Nephron progenitor cell (in vitro differentiated cells): ENCODE measurements around the gene GSTO2.

Source experiments
- DNase-seq: peaks from one replicate; pipeline ENCODE4 v3.0.0; 2021
- H3K27ac Mint-ChIP-seq: 2 replicates; pipeline ENCODE4 v1.8.0; 2021; ENCODE audit warnings: mild to moderate bottlenecking, moderate library complexity, mixed read lengths
- H3K27me3 Mint-ChIP-seq: 2 replicates; pipeline ENCODE4 v1.8.0; 2021; ENCODE audit warnings: mild to moderate bottlenecking, low read depth, mixed read lengths; ENCODE audit not compliant: poor library complexity
- H3K36me3 Mint-ChIP-seq: 2 replicates; pipeline ENCODE4 v1.8.0; 2021; ENCODE audit warnings: low read depth, mixed read lengths
- H3K4me1 Mint-ChIP-seq: 2 replicates; pipeline ENCODE4 v1.8.0; 2021; ENCODE audit warnings: mixed read lengths
- H3K4me3 Mint-ChIP-seq: 2 replicates; pipeline ENCODE4 v1.8.0; 2021; ENCODE audit warnings: mild to moderate bottlenecking, moderate library complexity, mixed read lengths
- H3K9me3 Mint-ChIP-seq: 2 replicates; pipeline ENCODE4 v1.8.0; 2021; ENCODE audit warnings: mild to moderate bottlenecking, moderate library complexity, mixed read lengths
- TF ChIP-seq, protein P1 (sequence below): fragments of 200-600 bp; sonication (generic); IDR thresholded peaks from 2 replicates; pipeline ENCODE4 v1.5.0; 2021; ENCODE audit warnings: antibody characterized with exemption

The GSTO2 gene

DNA sequence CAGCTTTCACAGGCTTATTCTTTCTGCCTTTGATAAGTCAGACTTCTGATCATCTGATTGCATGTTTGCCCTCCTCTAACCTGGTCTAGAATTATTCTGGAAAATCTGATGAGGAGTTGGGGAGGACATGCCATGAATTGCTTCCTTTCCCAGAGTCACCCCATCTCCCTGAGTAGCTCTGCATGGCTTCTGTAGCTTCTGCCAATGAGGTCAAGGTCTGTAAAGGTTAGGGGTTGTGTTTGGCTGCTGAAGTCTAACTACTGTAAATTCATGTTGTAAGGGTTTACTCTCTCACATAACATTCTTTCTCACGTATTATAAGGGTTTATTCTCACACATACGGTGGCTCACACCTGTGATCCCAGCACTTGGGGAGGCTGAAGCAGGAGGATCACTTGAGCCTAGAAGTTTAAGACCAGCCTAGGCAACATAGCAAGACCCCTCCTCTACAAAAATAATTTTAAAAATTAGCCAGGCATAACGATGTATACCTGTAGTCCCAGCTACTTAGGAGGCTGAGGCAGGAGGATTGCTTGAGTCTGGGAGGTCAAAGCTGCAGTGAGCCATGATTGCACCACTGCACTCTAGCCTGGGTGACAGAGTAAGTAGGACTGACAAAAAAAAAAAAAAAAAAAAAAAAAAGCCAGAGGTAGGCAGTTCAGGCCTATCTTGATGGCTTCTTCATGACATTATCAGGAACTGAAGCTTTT is 10.7 kb downstream of the GSTO2 start:
- DNase-seq, result no peak
- Mint-ChIP-seq H3K27ac (no peak overlapping the region), H3K4me3 (no peak overlapping the region), H3K4me1 (no peaks in the 10 kb centered on the region), H3K27me3 (peaks cover 18% of the 10 kb centered on the region), H3K36me3 (no peaks in the 10 kb centered on the region), H3K9me3 (no peaks in the 10 kb centered on the region)
- TF ChIP-seq, protein P1, sequence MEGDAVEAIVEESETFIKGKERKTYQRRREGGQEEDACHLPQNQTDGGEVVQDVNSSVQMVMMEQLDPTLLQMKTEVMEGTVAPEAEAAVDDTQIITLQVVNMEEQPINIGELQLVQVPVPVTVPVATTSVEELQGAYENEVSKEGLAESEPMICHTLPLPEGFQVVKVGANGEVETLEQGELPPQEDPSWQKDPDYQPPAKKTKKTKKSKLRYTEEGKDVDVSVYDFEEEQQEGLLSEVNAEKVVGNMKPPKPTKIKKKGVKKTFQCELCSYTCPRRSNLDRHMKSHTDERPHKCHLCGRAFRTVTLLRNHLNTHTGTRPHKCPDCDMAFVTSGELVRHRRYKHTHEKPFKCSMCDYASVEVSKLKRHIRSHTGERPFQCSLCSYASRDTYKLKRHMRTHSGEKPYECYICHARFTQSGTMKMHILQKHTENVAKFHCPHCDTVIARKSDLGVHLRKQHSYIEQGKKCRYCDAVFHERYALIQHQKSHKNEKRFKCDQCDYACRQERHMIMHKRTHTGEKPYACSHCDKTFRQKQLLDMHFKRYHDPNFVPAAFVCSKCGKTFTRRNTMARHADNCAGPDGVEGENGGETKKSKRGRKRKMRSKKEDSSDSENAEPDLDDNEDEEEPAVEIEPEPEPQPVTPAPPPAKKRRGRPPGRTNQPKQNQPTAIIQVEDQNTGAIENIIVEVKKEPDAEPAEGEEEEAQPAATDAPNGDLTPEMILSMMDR, result no peak

- Mint-ChIP-seq H3K27me3 (peaks cover 5% of the 10 kb centered on the region), H3K9me3 (no peaks in the 10 kb centered on the region), H3K4me1 (no peaks in the 10 kb centered on the region), H3K4me3 (no peak overlapping the region), H3K36me3 (no peaks in the 10 kb centered on the region), H3K27ac (no peak overlapping the region)
- no peak for DNase-seq
- TF ChIP-seq, protein P1, result no peak
Measured at GRCh38 chr10:104281694-104282093, 12.7 kb downstream of the GSTO2 start.

GRCh38 chr10:104284846-104285245 is 15.9 kb downstream of the GSTO2 start:
- Mint-ChIP-seq H3K27me3 (peaks cover 13% of the 10 kb centered on the region), H3K4me3 (no peak overlapping the region), H3K27ac (no peak overlapping the region), H3K36me3 (no peaks in the 10 kb centered on the region), H3K9me3 (no peaks in the 10 kb centered on the region), H3K4me1 (no peaks in the 10 kb centered on the region)
- TF ChIP-seq, protein P1, result no peak
- DNase-seq, result no peak

DNA sequence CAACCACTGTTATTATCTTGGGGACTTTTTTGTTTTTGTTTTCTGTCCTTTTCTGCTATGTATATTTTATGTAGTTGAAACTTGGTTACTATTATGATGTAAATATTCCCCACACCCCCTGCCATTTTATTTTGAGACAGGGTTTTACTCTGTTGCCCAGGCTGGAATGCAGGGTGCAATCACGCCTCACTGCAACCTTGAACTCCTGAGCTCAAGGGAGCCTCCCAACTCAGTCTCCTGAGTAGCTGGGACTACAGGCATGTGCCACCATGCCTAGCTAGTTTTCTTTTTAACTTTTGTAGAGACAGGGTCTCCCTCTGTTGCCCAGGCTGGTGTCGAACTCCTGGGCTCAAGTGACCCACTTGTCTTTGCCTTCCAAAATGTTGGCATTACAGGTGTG is 18.0 kb downstream of the GSTO2 start:
- Mint-ChIP-seq H3K9me3 (no peaks in the 10 kb centered on the region), H3K4me3 (no peak overlapping the region), H3K27ac (no peak overlapping the region), H3K27me3 (peaks cover 26% of the 10 kb centered on the region), H3K36me3 (no peaks in the 10 kb centered on the region), H3K4me1 (no peaks in the 10 kb centered on the region)
- DNase-seq, result no peak
- TF ChIP-seq, protein P1, result no peak

GRCh38 chr10:104288355-104288754 is 19.4 kb downstream of the GSTO2 start:
- H3K36me3 Mint-ChIP-seq, result no peaks in the 10 kb centered on the region
- no peaks in the 10 kb centered on the region for H3K4me1 Mint-ChIP-seq
- peaks cover 26% of the 10 kb centered on the region for H3K27me3 Mint-ChIP-seq
- H3K27ac Mint-ChIP-seq, result no peak overlapping the region
- no peak overlapping the region for H3K4me3 Mint-ChIP-seq
- DNase-seq, result no peak
- TF ChIP-seq, protein P1, result no peak
- H3K9me3 Mint-ChIP-seq, result no peaks in the 10 kb centered on the region

GRCh38 chr10:104291439-104291951 is 22.5 kb downstream of the GSTO2 start:
- Mint-ChIP-seq H3K4me1 (no peaks in the 10 kb centered on the region), H3K27me3 (peaks cover 26% of the 10 kb centered on the region), H3K27ac (no peak overlapping the region)

More at GRCh38 chr10:104291439-104291951, 22.5 kb downstream of the GSTO2 start:
- TF ChIP-seq, protein P1, result peak; percentile 100
- peak; percentile 91 for DNase-seq
- Mint-ChIP-seq H3K9me3 (no peaks in the 10 kb centered on the region), H3K36me3 (no peaks in the 10 kb centered on the region), H3K4me3 (peak overlapping the region; percentile 36)
